CD4-positive, alpha-beta T cell treated with Interleukin-1 beta for 1 hour (primary cell): Measurements from ENCODE around the gene FLT4.

Source experiments
- DNase-seq, 2 donors: peaks; one replicate each; pipeline ENCODE4 v3.0.0-alpha.2; 2020 to 2022

FLT4 gene

DNA sequence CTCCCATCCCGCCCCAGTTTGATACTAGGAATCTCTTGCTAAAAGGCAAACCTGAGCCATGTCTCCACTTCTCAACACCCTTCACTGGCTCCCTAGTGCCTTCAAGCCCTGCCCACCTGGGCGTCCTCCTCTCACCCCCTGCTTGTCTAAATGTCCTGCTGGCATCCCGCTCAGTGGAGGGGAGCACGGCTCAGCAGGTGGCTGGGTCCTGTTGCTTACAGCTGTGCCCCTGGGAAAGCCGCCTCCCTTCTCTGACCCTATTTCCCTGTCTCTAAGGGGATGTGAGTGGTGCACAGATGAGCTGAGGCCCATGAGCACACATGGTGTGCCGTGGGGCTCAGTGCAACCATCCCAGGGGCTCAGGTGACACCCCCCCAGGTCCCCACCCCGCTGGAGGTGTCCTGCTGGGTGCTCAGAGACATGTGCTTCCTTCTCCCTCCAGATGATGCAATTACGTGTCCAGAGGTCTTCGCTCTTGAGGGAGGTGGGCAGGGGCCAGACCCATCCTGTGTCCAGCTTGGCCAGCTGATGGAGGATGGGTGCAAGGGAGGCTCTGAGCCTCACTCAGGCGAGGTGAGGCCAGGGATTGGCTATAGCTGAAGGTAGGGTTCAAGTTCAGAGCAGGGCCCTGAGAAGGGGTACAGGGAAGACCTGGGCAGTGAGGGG is 24.1 kb downstream of the FLT4 start:
- DNase-seq: no peak

DNA sequence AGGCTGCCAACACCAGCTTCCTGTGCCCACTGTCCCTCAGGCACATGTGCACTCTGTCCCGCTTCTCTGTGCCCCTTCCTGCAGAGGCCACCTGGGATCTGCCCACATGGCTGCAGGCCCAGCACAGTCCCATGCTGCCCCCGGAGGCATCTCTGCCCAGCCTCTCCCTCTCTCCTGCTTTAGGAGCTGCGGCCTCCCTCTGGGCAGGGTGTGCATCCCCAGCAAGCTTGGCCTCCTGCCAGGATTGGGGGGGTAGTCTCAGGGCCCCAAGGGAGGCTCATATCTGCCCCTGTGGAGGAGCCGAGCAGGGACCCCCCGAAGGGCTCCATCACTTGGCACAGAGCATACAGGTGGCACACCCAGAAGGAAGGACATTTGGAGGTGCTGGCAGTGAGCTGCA is 24.8 kb downstream of the FLT4 start:
- no peak for DNase-seq

DNA sequence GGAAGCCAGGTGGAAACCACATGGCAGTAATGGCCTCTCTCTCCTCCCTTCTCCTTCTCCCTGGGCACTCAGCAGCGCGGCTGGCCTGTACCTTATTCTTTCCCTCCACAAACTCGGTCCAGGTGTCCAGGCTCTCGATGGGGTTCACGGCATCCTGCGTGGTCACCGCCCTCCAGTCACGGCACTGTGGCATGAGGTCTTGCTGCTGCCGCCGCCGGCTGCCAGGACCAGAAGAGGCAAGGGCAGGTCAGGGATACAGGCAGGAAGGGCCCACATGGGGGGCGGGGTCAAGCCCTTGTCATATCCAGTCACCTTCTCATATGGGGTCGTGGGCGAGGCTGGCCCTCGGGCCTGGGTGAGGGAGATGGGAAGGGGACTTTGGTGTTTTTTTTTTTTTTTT is 25.6 kb downstream of the FLT4 start:
- no peak for DNase-seq

DNA sequence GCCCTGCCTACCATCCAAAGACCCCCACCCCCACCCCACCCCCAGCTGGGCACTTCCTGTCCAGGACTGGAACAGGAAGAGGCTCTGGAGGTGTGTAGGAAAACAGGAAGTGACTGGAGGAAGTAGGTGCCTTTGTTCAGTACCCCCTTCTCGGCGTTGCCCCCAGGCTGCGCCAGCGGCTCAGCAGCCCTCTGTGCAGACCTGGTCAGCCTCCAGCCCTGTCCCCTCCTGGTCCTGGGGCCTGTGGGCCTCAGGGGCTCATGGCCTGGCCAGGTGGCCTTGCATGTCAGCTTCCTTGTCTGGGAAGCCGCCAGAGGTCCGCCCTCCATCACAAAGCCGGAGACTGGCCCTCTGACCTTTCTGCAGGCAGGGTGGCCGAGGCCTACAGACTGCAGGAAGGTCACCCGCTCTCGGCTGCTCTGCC is 26.0 kb downstream of the FLT4 start:
- DNase-seq: no peak

DNA sequence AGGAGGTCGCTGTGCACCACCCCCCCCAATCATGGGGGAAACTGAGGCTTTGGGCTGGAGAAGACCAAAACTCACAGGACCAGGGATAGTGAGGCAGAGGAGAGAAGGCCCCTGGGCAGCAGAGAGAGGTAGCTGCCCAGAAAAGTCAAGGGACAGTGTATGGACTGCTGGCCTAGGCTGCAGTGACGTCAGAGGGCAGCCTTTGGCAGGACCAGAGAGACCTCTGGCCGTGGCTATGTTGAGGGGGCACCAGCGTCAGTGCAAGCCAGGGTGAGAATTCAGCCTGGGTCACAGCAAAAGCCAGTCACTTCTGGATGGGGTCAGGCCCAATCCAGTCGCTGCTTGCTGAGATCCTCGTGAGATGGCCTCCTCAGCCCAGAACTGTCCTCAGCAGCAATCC is 26.5 kb downstream of the FLT4 start:
- DNase-seq: no peak

DNA sequence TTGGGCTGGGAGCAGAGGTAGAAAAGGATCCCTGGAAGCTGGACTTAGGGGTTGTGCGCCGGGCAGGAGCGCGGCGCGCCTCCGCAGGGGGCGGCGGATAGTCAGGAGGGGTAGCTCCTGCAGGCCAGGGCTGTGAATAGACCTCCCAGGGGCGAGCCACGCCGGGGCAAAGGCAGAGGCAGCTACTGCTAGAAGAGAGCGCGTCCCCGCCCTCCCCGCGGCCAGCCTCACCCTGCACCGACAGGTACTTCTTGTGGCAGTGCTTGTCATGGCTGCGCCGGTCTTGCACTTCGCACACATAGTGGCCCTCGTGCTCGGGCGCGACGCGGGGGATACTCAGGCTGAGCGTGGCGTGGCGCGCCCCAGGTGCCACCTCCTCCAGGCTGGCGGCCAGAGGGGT is 28.1 kb downstream of the FLT4 start:
- DNase-seq: no peak

DNA sequence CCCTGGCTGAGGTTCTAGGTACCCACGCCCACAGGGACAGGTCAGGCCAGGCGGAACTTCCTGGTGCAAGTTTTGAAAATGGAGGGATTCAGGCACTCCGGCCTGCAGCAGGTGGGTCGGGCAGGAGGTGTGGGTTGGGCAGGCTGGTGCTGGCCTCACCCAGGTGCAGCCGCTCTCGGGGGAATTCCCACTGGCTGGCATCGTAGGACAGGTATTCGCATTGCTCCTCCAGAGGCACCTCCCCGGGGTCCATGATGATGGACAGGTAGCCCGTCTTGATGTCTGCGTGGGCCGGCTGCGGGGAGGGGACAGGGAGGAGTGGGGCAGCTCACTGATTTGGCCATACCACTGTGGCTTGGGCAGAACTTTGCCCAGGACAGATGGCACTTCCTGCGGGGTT is 29.4 kb downstream of the FLT4 start:
- DNase-seq: no peak

DNA sequence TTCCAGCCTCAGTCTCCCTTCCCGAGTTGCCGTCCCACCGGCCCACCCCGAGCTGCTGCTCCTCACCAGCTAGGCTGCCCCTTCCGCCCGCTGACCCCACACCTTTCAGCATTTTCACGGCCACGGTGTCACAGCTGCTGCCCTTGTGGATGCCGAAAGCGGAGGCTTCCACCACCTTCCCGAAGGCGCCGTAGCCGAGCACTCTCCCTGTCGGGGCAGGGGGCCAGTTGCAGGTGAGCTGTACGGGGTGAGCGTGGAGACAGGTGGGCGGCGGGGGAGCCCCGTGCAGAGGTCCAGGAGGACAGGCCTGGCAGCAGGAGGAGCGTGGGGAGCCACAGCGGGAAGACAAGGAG is 29.9 kb downstream of the FLT4 start:
- no peak for DNase-seq

DNA sequence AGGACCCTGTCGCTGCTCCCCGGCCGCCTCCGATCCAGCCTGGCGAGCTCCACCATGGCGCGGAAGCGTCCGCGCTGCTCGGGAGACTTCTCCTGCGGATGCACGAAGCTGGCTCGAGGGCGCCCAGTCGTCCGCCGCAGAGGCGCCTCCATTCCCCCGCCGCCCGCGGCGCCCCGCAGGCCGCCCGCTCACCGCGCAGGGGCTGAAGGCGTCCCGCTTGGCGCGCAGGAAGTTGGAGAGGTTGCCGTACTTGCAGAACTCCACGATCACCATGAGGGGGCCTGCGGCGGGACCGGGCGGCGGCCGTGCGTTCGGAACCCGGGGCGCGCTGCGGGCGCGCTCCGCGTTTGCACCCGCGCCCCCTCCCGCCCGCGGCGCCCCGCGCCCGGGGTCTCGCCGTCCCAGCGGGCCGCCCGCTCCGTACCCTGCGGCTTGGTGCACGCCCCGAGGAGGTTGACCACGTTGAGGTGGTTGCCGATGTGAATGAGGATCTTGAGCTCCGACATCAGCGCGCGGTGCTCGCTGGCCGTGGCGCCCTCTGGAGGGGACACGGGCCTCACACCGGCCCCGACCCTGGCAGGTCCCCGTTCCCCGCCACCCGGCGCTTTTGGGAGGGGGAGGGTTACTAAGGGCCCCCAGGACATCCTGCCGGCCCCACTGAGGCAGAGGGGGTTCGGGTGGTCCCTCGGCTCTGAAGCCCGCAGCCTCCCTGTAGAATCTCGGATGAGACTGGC is 30.4 kb downstream of the FLT4 start:
- peak in 1 of 2 donors; percentile 13 for DNase-seq

DNA sequence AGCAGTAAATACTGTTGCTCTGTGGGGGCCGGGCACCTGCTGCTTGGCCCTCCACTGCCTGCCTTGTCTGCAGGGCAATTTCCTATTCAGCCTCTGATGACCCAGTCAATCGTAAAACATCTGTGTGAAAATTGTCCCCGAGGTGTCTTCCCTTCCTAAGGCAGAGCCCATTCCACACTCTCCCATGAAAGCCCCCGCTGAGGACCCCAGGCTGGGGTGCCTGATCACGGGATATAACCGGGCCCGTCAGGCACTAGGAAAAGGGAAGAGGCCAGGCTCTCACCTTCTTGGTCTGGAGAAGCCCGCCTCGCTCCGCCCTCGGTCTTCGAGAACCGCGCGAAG is 30.9 kb downstream of the FLT4 start:
- no peak for DNase-seq

DNA sequence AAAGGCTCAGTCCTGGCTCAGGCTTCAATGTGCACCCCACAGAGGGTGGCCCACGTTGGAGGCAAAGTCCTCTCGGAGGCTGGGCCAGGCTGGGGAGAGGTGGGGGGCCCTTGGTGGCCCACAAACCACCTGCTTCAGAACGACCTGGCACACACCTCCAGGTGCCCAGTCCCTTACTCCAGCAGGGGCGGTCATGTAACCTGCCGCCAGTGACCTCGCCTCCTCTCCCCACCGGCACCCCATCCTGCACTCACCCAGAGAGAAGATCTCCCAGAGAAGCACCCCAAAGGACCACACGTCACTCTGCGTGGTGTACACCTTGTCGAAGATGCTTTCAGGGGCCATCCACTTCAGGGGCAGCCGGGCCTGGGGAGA is 35.6 kb downstream of the FLT4 start:
- no peak for DNase-seq

DNA sequence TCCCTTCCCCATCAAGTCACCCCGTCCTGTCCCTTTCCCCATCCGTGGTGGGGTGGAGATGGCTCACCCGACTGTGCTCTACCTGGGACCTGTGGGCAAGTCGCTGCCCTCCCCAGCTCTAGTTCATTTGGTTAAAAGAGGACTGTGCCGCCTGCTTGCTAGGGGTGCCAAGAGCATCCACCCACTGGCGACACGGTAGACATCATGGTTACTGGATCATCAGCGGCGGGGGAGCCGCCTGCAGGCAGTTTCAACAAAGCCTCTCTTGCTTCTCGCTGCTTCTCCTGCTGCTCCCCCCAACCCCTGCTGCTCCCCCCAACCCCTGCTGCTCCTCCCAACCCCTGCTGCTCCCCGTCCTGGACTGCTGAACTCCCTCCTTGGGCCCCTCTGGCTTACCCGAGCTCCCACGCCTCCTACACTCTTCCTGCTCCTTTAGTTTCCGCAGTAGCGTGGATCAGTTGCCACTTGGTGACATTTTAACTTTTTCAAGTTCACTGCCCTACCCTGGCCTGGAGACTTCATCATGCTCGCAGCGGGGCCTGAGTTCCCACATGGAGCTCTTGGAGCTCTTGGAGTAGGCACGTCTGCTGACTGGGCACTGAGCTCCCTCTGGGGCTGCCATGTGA is 36.1 kb downstream of the FLT4 start:
- DNase-seq: no peak

DNA sequence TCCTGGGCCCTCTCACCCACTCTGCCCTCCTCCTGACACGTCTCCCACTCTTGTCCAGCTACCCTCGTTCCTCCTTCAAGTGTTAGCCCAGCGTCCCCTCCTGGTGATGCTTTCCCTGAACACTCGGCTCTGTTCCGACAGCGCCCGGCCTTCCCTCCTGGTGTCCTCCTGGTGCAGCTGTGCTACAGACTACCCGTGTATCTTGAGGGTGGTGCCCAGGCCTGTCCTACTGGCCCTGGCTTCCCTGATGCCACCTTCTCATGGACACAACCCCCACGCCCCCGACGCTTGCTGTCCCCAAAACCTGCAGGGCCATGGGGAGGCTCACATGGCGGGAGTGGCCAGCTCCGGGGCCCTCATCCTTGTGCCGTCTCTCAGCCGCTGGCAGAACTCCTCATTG is 36.7 kb downstream of the FLT4 start:
- DNase-seq: no peak

DNA sequence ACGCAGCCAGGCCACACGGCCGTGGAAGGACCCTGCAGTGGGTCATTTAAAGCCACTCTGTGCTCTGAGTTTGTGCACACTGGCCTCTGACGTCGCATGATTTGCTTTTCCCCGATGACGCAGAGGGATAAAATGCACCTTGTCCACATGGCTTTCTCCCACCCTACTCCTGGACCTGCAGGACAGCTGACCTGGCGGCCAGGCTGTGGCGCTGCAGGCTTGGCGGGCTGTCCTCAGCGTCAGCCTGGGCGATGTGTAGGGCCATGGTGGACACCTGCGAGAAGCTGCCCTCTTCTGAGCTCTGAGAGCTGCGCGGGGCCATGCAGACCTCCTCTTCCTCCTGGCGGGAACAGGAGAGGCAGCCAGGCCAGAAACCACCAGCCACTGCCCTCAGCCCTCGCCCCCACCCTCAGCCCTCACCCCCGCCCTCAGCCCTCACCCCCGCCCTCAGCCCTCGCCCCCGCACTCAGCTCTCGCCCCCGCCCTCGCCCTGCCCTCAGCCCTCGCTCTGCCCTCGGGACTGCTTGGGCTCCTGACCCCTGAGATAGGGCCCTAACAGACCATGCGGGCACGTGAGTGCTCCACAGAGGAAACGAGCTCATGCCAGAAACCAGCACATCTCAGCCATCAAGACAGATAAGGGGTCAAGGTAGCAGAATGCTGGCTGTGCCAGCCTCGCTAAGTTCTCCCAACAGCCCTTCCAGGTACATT is 38.1 kb downstream of the FLT4 start:
- DNase-seq: no peak

DNA sequence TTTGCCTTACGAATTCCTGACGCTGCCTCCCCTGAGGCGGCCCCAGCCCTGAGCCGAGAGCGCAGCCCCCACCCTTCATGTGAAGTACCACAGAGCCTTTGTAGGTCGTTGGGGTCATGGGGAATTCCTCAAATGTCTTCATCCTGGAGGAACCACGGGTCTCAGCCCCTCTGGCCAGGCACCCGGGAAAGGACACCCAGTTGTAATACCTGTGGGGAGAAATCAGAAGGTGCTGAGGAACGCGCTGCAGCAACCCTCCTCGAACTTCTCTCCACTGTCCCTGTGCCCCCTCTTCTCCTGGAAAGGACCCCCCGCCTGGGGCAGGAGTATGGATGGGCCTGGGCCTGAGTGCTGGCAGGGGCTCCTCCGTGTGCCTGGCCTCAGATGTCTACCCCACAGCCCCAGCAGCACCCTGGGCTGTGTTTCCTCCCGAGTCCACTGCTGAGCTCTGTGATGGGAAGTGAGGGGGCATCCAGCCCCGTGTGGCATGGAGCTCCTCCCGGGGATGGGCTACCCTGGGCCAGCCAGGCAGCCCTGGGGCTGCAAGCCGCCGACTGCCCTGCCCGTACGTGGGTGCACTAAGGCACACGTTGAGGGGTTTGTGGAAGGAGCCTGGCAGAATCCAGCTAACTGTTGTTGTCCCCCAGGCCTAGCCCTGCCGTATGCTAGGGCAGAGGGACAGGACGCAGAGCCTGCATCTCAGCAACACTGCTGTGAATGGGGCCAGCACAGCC is 39.4 kb downstream of the FLT4 start:
- DNase-seq: no peak

DNA sequence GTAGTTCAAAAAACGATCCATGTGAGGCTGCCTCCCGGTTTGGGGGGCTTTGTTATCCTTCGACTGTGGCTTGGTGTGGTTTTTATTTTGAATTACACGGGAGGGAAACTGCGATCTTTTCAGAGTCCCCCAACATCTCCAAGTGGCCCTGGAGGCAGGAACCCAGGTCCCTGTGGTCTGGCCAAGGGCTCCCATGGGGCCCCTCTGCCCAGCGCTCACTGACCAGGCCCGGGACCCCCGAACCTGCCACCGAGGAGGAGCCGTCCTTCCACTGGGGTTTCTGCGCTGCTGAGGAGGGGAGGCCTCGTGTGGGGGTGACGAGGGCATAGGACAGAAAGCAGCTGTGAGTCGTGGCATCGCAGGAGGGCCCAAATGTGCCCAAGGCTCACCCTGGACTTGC is 40.0 kb downstream of the FLT4 start:
- DNase-seq: no peak

DNA sequence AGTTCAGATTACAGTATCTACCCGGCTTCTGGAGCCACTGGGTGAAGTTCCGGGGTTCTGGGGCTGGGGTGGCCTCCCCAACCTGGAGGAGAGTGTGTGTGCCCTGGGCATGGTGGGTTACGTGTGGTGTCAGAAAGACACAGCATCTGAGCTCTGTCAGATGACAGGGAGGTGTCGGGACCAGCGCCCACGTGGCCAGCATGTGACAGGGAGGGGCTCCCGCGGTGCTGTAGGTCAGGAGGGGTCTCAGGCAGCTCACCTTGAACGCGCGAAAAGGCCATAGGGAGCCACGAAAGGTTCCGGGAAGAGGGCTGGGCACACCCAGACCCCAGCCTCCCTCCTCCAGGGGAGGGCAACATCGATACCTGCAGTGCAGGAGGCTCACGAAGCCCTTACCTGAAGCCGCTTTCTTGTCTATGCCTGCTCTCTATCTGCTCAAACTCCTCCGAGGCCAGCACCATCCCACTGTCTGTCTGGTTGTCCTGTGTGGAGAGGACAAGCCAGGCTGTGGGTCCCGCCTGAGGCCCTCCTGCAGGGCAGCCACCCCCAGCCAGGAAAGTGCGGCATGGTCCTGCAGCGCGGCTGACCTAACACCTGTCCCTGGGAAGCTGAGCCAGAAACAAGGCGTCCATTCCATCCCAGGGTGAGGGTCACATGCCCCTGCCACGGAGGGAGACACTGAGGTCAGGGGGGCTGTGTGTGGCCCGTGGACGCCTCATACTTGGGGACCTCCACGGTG is 40.7 kb downstream of the FLT4 start:
- no peak for DNase-seq

DNA sequence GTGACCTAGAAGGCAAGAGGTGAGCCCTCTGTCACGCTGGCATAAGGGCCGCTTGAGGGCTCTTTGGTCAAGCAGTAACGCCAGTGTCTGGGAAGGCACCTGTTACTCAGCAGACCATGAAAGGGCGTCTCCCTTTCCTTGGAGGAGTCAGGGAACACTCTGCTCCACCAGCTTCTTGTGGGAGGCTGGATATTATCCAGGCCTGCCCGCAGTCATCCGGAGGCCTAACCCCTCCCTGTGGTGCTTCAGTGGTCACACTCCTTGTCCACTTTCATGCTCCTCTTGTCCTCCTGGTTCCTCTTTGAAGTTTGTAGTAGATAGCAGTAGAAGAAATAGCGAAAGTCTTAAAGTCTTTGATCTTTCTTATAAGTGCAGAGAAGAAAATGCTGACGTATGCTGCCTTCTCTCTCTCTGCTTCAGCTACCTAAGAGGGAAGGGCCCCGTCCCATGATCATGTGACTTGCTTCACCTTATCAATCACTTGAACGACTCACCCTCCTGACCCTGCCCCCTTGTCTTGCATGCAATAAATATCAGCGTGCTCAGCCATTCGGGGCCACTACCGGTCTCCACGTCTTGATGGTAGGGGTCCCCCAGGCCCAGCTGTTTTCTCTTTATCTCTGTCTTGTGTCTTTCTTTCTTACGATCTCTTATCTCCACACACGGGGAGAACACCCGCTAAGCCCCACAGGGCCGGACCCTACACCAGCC is 41.4 kb downstream of the FLT4 start:
- no peak for DNase-seq

DNA sequence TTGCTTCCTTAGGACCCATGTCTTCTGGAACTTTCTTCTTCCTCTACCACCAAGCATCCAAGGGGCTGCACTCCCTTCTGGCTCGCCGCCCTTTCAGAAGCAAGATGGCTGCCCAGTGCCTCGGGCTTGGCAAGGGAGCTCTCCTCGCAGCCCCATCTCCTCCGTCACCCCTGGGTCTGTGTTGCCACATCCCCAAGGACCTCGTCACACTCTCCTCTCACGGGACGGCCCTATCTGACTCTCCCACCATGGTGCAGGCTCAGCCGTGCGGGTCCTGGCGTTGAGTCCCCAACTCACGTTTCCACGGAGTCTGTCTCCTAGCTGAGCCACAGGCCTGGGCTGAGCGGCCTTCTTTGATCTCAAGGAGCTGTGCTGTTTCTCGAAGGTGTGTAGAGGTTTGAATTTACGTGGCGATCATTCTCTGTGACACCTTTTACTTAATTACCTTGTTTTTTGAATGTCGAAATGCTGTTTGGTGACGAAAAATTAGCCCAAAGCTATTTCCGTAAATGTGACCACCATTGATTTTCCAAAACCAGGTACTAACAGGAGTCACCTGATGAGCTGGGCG is 43.1 kb downstream of the FLT4 start:
- no peak for DNase-seq

DNA sequence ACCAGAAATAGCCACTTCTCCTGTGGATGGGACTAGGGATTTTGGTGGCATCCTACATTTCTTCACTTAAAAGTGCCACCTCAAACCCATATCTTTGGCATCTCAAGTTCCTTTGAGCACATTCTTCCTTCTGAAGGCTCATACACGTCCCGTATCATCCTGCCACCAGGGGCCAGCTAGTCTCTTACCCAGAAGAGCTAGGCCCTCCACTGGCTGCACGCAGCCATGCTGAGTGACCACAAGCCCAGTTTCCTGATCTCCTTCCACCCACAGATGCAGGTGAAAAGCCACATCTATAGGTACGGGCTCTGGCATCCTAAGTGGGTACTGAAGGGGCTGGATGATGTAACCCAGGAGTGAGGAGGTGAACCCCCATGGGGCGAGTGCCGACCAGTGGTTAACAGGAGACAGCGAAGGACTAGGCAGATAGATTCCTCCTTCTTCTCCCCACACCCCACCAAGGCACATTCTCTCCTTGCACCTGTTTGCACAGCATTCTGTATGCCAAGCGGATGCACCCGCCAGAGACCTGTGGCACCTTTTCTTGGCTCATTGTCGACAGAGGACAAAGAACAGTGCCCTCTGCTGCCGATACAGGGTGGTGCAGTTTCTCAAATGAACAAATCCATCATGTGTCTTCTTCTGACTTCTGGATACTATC is 43.7 kb downstream of the FLT4 start:
- DNase-seq: peak; percentile 37 to 56

DNA sequence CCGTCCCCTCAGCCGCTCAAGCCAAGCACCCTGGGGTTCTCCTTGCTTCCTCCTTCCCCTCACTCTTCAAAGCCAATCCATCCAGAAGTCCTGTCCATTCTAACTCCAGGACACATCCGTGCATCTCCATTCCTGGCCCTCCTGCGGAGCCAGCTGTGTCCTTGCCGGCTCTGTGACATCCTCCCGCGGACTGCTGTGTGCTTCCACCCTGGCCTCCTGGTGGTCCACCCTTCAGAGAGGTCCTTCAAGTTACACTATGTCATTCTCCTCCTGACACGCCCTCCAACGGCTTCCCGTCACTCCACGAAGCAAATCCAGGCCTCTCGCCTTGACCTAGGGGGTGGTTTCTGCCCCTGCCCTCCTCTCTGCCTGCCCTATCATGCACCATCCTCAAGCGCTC is 45.1 kb downstream of the FLT4 start:
- DNase-seq: no peak
